HK-2 (cell line): ENCODE measurements around the gene LRWD1.
"Not testable (repeated sequence)": the region's sequence is repeated elsewhere in the genome, so short reads cannot be mapped to it uniquely, and the experiment has no call there.

Experiments
- DNase-seq: peaks from one replicate; pipeline ENCODE4 v3.0.0-alpha.2; 2018; ENCODE audit not compliant: unreplicated experiment

LRWD1 gene

DNA sequence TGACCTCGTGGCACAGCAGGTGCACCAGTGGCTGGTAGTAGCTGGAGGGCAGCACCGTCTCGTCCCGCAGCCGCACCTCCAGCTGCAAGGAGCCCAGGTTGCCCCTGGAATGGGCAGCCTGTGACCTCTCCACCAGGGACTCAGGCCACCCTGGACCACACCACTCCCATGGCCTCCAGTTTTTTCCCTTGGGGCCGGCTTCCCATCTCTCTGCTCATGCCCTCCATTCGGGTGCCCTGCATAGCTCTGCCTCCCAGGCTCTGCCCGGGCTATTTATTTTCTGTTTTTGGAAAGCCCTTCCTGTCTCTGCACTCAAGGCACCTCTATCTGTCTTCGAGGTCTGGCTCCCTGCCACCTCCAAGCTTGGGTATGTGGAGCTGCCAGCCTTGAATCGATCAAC is 32.1 kb downstream of the LRWD1 start:
- DNase-seq = not testable (repeated sequence)

DNA sequence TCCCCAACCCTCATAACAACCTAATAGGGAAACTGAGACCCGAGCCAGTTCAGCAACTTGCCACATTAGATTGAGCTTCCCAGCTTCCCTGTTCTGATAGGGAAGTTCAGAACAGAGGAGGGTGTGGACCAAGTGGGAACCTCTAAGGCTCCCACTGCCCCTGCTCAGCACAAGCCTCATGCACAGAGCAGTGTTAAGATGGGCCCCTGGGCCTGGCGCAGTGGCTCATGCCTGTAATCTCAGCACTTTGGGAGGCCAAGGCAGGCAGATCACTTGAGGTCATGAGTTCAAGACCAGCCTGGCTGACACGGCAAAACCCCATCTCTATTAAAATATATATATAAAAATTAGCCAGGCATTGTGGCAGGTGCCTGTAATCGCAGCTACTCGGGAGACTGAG is 32.5 kb downstream of the LRWD1 start:
- not testable (repeated sequence) for DNase-seq

DNA sequence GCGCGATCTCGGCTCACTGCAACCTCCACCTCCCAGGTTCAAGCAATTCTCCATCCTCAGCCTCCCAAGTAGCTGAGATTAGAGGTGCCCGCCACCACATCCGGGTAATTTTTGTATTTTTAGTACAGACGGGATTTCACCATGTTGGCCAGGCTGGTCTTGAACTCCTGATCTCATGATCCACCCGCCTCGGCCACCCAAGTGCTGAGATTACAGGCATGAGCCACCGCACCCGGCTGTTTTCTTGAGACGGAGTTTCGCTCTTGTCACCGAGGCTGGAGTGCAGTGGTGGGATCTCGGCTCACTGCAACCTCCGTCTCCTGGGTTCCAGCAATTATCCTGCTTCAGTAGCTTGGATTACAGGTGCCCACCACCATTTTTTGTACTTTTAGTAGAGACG is 33.5 kb downstream of the LRWD1 start:
- DNase-seq = not testable (repeated sequence)

DNA sequence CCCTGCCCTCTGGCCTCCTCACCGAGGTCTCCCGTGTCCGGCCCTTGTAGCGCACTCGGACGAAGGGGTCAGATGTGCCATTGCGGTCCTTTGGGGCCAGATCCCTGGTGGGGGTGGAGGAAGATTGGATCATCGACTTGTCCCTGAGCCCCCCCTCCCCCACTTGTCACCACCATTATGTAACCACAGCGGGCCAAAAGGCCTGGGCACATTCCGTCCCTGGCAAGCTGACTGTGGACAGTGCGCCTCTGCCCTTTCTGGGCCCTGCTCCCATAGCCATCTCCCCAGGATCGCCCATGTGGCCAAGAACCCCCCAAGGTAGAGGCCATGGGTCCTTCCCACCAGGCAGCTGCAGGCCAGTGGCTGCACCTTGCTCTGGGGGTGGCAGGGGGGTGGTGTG is 38.4 kb downstream of the LRWD1 start:
- DNase-seq = not testable (repeated sequence)

DNA sequence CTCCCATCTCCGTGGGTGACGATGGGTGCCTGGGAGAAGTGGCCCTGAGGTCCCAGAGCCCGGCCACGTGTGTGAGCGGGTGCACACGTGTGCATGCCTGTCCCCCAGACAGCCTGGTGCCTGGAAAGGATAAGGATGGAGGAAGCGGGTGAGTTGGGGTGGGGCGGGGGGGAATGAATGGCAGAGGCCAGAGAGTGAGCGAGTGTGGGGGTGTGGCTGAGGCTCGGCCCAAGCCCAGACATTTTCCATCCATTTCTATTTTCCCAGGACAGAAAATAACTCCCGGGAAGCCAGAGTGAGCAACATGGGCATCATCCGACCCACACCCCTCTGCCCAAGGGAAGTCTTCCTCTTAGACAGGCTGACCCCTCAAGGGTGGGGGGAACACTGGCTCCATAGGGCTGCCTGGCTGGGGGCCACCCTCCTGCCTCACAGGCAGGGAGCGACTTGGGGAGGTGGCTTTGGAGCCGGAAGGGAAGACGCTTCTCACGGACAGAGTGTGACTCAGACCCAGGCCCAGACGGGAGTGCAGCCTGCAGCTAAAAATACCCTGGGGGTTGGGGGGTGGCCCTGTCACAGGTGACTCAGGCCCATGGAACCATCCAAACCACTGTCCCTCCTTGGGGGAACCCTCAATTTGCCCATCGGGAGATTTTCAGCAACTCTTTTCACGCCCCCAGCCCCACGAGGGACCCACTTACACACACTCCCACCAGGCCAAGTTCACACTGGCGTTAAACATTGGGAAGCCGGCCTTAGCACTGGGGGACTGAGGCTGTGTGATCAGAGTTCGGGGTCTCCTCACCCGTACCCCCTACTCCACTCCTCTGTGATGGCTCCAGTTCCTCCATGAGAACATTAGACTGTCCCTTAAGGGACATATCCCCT is 40.8 kb downstream of the LRWD1 start:
- not testable (repeated sequence) for DNase-seq

DNA sequence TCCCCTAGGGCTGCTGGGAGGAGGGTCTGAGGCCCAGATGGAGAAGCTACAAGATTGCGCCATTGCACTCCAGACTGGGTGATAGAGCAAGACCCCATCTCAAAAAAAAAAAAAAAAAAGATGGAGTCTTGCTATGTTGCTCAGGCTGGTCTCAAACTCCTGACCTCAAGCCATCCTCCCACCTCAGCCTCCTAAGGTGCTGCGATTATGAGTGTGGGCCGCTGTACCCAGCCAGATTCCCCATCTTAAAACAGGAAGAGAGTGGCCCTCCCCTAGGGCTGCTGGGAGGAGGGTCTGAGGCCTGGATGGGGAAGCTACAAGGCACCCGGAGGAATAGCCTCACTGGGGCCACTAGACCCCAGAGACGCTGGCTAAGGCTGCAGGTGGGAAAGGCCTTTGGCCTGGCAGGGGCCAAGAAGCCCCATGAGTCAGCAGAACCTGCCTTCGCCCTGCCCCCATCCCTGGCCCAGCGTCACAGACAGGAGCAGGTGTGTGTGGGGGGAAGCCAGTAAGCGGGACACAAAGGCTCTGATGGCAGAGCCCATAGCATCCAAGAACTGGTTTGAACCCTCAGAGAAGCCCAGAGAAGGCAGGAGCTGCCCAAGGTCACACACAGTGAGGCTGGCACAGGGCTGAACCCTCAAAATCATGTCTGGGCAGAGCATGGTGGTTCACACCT is 42.8 kb downstream of the LRWD1 start:
- DNase-seq = not testable (repeated sequence)

DNA sequence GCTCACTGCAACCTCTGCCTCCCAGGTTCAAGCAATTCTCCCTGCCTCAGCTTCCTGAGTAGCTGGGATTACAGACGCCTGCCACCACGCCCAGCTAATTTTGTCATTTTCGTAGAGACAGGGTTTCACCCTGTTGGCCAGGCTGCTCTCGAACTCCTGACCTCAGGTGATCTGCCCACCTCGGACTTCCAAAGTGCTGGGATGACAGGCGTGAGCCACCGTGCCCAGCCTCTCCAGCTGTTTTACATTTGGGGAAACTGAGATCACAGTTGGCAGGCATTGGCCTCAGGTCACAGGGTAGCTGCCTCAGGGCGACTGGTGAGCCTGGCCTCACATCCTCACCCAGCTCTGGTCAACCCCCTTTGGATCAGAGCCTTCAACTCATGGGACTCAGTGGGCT is 45.8 kb downstream of the LRWD1 start:
- not testable (repeated sequence) for DNase-seq

DNA sequence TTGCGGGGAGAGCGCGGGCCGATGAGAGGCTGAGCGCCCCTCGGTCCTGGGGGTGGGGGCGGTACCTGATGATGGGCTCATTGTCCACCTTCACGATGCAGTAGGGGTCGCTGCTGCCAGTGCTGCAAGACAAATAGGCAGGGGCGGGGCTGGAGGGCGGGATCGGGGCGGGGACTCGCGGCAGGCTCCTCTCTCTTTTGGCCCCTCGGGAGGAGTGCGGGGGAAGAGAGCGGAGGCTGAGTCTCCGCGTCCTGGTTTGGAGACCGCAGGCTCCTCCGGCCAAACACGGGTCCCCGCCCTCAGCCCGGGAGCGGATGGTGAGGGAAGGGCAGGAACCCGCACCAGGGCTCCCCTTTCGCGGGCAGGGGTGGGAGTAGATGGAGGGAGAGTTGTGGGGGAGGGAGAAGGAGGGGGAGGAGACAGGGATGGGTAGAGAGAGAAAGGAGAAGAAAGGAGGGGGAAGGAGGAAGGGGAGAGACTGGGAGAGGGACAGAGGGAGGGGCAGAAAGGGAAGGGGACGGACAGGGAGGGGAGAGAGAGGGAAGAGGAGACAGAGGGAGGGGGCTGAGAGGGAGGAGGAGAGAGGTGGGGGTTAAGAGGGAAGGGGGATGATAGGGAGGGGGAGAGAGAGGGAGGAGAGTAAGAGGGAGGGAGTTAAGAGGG is 47.2 kb downstream of the LRWD1 start:
- DNase-seq = not testable (repeated sequence)

DNA sequence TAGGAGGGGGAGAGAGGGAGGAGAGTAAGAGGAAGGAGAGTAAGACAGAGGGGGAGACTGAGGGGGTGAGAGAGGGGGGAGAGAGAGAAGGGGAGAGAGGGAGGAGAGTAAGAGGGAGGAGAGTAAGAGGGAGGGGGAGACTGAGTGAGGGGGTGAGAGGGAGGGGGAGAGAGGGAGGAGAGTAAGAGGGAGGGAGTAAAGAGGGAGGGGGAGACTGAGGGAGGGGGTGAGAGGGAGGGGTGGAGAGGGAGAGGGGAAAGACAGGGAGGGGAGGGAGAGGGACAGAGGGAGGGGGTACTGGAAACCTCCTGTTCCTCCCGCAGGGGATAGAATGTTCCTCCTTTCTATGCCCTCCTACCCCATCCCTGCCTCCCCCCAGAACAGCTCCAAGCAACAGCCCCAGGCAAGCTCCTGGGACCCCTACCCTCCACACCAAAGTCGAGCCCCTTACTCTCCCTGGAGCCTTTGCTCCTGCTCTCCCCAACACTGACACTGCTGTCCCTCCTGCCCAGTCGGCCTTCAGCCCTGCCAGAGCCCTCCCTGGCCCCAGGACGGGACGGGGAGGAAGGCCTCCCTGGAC is 47.9 kb downstream of the LRWD1 start:
- peak; percentile 8 for DNase-seq

DNA sequence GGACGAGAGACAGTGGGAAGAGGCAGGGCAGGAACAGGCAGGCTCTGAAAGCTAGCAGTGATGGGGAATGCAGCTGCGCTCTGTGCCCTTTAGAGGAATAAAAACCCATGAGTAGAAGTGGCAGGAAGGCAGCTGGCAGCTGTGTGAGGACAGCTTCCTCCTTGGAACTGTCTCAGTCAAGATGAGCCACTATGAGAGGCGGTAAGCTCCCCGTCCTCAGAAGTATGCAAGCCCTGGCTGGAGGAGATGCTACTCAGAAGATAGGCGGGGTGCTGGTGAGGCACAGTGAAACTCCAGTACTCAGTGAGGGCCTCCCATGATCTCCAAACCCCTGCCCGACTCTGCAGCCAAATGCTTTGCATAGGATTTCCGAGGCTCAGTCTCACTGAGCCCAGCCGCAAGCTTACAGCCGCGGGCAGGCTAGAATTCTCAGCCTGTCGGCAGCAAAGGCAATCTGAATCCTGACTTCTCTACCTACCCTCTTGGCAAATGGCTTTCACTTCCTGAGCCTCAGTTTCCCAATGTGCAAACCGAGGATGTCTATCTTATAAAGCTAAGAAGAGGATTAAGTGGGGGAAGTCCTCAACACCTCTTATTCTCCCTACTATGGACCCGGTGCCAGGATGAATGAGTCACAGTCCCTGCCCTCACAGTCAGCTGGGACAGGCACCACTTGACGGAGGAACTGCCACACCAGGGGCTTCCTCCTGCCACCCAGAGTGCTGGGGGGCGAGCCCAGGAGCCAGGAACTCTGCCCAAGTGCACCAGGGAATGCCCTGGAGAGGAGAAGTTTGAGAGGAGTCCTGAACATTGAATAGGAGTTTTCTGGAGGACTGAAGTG is 50.3 kb downstream of the LRWD1 start:
- DNase-seq = not testable (repeated sequence)

DNA sequence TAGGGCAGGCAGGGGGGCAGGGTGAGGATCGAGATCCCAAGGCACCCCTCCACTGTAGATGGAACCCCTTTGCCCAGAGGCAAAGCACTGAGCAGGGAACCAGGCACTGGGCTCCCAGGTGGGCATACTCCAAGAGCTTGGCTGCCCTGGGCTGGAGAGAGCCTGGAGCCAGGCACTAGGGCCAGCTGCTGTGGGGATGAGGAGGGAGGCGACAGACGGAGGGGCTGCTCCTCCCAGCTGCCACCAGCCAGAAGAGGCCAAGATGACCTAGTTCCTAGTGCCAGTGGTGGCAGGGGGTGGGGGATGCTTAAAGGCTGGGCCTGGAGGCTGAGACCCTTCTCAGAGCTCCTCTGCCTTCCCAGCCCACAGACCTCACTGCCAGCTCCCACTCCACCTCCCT is 51.1 kb downstream of the LRWD1 start:
- not testable (repeated sequence) for DNase-seq

DNA sequence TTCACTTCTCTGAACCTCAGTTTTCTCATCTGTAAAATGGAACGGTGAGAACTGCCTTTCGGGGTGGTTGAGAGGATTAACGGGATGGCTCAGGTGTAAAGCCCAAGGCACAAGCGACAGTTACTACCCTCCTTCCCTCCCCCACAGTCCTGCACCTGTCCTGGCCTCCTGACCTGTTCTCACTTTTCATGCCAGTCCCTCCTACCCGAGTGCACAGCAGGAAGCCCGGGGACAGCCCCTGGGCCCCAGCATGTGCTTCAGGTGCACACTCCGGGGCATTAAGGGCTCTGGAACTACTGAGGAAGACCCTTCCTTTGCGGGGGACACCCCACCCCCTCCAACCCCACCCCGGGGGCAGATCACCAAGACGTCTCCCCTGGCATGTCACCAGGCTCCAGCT is 52.2 kb downstream of the LRWD1 start:
- not testable (repeated sequence) for DNase-seq

DNA sequence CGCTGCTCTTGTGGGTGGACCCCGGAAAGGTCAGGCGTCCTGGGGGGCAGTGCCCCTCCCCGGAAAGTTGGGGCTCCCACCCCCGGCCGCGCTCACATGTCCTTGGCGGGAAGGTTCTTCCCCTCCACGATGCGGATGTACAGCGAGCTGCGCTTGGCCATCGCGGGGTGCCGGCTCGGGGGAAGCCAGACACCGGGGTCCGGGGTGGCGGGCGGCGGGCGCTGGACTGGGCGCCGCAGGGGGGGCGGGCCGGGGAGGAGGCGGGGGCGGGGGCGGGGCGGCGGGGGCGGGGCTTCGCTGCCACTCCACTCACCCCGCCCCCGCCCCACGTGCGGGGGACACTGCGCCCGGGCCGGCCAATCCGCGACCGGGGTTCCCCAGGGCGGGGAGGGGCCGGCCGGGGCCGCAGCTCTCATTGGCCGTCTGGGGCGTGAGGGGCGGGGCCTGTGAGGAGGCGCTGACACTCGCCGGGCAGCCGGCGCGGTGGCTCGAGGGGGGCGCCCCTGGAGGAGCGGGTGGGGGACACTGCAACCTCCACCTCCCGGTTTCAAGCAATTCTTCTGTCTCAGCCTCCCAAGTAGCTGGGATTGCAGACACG is 52.9 kb downstream of the LRWD1 start, which contains the start of gene RASA4B:
Gene RASA4B (minus strand): TSS at position 228 of the 598 bp plus-strand sequence. CDS start 67 bp downstream, at position 161.
- DNase-seq = peak; percentile 27

DNA sequence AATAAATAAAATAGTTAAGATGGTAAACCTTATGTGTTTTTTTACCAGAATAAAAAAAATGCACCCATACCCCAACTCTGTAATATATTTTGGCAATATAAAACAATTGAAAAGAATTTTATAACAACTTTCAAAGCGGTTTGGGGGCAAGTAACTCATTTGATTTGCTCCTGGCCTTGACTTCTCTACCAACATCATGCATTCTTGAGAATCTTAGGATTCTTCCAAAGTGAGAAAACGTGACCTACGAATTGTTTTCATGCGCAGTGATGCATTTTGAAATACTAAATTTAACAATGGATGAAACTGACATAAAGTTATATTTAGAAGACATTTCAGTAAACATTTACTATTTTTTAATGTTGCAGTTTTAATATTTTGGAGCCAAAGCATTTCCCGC is 56.0 kb downstream of the LRWD1 start:
- not testable (repeated sequence) for DNase-seq
